ENCODE data around the gene S1PR5. TPM values are rescaled to one million over a fixed set of nuclear protein-coding genes. Genes with fewer than 3 reads are reported as not detected.

The S1PR5 gene
- total and polyA plus RNA-seq, 9 of the 15 experiments (the other 6 are each of a cell fraction or from before 2014, with no cell fraction given) = 0.03 to 0.54 (median 0.35) TPM; not detected in 4

DNA sequence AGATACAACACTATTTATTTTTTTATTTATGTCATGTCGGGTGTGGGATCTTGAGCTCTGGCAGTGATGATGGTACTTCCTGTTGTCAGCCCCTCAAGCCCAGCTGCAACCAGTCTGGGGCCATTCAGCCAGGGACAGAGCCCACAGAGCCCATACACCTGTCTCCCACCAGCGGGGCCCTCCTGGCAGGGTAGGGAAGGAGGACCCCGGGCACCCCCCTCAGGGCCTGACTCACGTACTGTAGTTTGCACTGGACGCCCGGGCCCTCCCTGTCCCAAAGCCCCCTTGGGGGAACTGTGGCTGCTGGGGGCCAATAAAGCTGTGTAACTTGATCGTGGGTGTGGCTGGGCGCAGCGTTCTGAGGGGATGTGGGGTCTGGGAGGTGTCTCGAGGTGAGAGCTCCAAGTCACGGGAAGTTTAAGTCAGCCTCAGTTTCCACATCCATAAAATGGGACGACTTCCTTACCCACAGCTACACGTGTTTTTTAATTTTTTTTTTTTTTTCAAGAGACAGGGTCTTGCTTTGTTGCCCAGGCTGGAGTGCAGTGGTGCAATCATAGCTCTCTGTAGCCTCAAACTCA, 35.9 kb upstream of the S1PR5 start (continued):
- TF ChIP-seq CREB5 (CRISPR knock-in tag; IDR thresholded peaks at IDR 0.05) (no peak), NEUROD1 (IDR thresholded peaks at IDR 0.05; ENCODE audit: borderline replicate concordance, low read depth, low read length, partially characterized antibody) (no peak), JUN (IDR thresholded peaks at IDR 0.05; ENCODE audit: borderline replicate concordance, low read depth, low read length) (no peak), JUN (CRISPR knock-in tag; IDR thresholded peaks at IDR 0.05; ENCODE audit: borderline replicate concordance) (no peak), ZNF586 (CRISPR knock-in tag; conservative IDR thresholded peaks at IDR 0.05) (no peak), ZKSCAN1 (IDR thresholded peaks at IDR 0.05; ENCODE audit: low read depth, low read length) (no peak), NONO (IDR thresholded peaks at IDR 0.05; ENCODE audit: low read depth in 2 of 2, low read length in 1 of 2) (no peak), RBM22 (IDR thresholded peaks at IDR 0.05; ENCODE audit: low read depth, low read length, poor library complexity, severe bottlenecking) (peak; percentile 87), ADNP (tag; IDR thresholded peaks at IDR 0.05) (peak; percentile 95), HDAC2 (IDR thresholded peaks at IDR 0.05) (0 out of 2 replicates have a peak, but pooled peaks have one; percentile 29), UBTF (IDR thresholded peaks at IDR 0.05; ENCODE audit: borderline replicate concordance in 1 of 2, low read depth in 2 of 2, low read length in 2 of 2) (no peak), POLR2A (conservative IDR thresholded peaks at IDR 0.05) (peak; percentile 45; the same call in 1 of the 2 replicates), NFE2L1 (tag; IDR thresholded peaks at IDR 0.05; ENCODE audit: borderline replicate concordance, low read depth) (no peak), NCOA6 (IDR thresholded peaks at IDR 0.05) (no peak), CREB1 (IDR thresholded peaks at IDR 0.05) (no peak), CREB1 (CRISPR knock-in tag; IDR thresholded peaks at IDR 0.05) (no peak), HDGF (IDR thresholded peaks at IDR 0.05) (no peak), RCOR1 (IDR thresholded peaks at IDR 0.05; ENCODE audit: borderline replicate concordance in 1 of 2, low read depth in 2 of 2, low read length in 2 of 2) (peak in 1 of 2 experiments; percentile 52; a peak in 2 of 4 replicates), ZNF121 (CRISPR knock-in tag; conservative IDR thresholded peaks at IDR 0.05) (peak; percentile 61), ATF4 (CRISPR knock-in tag; IDR thresholded peaks at IDR 0.05) (no peak)
- TF ChIP-seq, protein P1, sequence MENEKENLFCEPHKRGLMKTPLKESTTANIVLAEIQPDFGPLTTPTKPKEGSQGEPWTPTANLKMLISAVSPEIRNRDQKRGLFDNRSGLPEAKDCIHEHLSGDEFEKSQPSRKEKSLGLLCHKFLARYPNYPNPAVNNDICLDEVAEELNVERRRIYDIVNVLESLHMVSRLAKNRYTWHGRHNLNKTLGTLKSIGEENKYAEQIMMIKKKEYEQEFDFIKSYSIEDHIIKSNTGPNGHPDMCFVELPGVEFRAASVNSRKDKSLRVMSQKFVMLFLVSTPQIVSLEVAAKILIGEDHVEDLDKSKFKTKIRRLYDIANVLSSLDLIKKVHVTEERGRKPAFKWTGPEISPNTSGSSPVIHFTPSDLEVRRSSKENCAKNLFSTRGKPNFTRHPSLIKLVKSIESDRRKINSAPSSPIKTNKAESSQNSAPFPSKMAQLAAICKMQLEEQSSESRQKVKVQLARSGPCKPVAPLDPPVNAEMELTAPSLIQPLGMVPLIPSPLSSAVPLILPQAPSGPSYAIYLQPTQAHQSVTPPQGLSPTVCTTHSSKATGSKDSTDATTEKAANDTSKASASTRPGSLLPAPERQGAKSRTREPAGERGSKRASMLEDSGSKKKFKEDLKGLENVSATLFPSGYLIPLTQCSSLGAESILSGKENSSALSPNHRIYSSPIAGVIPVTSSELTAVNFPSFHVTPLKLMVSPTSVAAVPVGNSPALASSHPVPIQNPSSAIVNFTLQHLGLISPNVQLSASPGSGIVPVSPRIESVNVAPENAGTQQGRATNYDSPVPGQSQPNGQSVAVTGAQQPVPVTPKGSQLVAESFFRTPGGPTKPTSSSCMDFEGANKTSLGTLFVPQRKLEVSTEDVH (IDR thresholded peaks at IDR 0.05; ENCODE audit: low read depth, partially characterized antibody) = no peak

Data from K562 (cell line).